Central memory CD4-positive, alpha-beta T cell (primary cell): ENCODE results near the gene EYS.

Source experiments
- DNase-seq: peaks from one replicate; pipeline ENCODE4 v3.0.0; 2022

The EYS gene

GRCh38 chr6:64703922-64704321 lies 1003.1 kb downstream of the EYS start:
- no peak for DNase-seq

DNA sequence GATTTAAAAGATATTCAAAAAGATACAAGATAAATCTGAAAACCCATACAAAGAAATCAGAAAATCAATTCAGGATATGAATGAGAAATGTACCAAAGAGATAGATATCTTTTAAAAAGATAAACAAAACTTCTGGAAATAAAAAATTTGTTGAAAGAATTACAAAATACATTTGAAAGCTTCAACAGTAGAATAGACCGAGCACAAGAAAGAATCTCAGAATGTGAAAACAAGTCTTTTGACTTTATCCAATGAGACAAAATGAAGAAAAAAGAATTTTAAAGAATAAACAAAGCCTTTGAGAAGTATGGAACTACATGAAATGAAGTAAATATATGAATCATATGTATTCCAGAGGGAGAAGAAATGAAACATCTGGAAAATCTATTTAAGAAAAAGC lies 1011.0 kb downstream of the EYS start:
- DNase-seq = no peak

GRCh38 chr6:64694356-64694755 lies 1012.7 kb downstream of the EYS start:
- no peak for DNase-seq

DNA sequence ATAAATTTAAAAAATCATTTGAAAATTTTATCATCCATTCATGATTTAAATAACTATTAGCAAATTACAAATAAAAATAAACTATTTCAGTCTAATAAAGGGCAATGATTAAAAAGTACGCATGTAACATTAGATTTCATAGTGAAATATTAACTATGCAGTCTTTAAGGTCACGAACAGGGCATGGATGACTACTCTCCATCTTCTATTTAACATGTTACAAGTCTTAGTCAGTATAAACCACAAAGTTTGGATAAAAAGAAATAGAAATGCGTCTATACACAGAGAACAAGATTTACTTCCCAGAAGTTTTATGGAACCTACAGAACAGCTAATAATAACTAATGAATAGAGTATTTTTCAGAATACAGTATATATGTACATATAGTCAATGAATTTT lies 1016.0 kb downstream of the EYS start:
- no peak for DNase-seq

GRCh38 chr6:64685401-64685800 lies 1021.6 kb downstream of the EYS start:
- no peak for DNase-seq

DNA sequence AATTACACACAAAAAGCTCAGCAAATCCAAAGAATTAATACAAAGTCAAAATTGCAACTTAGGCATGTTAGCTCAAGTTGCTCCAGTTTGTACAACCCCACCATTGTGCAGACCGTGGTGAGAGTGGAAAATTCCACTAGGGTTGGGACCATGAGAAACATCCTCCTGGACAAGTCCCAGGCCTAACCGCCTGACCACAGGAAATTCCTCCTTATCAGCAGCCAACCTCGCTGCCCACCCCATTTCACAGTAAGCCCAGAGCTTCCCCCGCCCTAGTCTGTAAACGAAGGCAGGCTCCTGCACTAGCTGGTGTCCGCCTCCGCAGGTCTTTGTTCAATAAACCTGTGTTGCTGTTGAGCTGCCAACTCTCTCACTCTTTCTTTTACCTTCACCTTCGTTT lies 1023.3 kb downstream of the EYS start:
- no peak for DNase-seq

DNA sequence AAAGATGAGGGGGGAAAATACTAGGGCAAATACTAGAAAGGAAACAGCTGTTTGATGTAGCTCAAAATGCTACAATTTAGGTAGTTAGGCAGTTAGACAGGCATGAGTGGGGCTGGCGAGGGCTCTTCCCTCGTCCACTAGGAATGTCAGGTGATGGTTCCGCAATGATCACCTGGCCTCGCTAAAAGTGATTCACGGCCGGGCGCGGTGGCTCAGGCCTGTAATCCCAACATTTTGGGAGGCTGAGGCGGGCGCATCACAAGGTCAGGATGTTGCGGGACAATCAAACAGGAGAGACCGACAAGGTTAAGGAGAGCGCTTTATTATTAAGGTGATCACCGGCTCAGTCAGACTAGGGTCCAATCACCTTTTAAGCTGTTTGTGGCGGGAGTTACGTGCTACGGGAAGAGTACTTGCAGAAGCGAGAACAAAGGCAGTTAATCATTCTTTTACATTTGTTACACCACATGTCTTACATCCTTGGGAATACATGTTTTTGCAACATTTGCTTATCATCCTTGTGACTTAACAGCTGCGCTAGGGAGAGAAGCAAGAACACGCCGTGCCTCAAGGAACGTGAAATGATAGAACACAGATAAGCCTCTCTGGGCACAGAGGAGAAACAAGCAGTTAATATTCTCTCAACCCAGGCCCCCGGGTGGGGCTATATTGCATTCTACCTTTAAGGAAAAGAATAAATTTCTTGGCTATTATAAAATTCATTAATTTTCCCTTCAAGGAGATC lies 1025.4 kb downstream of the EYS start:
- DNase-seq = no peak

DNA sequence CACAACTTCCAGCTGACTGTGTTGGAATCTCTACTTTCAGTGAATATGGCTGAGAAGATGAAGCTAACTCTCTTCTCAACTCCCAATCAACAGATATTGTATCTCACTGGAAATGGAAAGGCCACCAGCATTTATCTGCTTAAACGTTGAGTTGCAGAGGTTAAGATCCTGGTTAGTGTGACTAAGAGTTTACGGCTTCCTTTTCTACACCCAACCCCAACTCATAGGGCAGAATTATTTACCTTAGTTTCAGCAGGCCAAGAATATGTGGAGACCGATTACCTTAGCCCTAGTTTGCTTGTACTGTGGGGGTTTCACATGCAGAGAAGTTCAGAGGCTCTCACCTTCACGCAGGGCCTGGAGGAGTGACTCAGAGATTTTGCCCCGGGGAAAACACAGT lies 1026.6 kb downstream of the EYS start:
- no peak for DNase-seq

DNA sequence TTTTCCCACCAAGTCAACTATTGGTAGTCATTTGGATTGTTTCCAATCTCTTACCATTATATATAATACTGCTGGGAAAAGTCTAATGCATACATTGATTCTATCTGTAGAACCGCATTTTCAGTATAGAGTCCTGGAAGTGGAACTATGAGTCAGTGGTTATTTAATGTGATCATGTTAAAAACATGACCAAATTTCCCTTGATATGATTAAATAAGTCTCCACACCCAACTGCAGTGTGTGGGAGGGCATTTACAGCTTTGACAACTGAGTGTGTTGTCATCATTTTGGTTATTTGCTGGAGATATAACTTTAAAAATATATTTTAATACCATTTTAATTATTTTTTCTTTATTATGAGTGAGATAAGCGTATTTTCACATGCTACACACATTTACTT lies 1027.6 kb downstream of the EYS start:
- no peak for DNase-seq

DNA sequence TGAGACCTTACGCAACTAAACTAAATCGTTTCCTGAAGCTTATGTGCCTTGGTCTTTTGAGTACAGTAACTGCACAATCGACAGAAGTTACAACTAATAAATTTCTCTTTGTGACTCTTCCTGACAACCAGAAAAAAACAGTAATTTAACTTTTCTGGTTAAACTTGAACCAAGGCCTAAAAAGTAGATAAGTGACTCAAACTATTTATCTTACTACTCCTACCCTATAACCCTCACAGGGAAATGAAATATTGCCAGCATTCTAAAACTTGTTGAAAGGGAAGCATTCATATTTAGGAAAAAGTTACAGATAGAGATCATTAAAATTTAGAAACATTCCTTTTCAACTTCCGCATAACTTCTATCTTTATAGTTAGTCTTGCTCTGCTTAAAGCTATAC lies 1034.4 kb downstream of the EYS start:
- no peak for DNase-seq

- DNase-seq = no peak
Observed at GRCh38 chr6:64672131-64672530, 1034.9 kb downstream of the EYS start.

- no peak for DNase-seq
Observed at GRCh38 chr6:64665137-64665536, 1041.9 kb downstream of the EYS start.

DNA sequence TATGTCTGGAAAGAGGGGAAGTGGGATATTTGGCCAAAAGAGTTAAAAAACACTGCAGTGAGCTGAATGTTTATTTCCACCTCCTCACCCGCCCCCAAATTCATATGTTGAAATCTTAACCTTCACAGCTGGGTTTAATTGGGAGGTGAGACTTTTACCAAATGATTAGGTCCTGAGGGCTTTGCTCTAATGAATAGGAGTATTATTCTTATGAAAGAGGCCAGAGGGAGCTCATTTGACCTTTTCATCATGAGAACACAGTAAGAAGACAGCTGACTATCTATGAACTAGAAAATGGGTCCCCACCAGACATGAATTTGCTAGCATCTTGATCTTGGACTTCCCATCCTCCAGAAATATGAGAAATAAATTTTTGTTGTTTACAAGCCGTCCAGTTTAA lies 1042.5 kb downstream of the EYS start:
- DNase-seq = no peak

- DNase-seq = no peak
Observed at GRCh38 chr6:64644024-64644423, 1063.0 kb downstream of the EYS start.

DNA sequence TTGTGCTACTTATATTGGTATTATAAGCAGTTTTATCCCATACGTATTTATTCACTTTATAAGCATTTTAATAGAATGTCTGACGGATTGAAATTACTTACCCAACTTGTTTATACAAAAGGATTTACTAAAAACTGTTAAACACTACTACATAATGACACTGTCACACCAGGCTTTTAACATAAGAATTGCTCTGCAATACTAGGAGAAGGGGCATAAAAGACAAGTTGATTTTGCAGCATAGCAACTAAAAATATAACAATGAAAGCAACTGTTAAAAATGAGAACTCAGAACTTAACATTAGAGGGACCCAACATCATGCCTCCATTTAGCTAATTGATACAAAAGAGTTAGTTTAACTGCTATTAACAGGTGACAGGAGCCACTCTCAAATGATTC lies 1076.1 kb downstream of the EYS start:
- no peak for DNase-seq

GRCh38 chr6:64622944-64623343 lies 1084.1 kb downstream of the EYS start:
- no peak for DNase-seq

- DNase-seq = no peak
Observed at GRCh38 chr6:64602993-64603392, 1104.0 kb downstream of the EYS start.

DNA sequence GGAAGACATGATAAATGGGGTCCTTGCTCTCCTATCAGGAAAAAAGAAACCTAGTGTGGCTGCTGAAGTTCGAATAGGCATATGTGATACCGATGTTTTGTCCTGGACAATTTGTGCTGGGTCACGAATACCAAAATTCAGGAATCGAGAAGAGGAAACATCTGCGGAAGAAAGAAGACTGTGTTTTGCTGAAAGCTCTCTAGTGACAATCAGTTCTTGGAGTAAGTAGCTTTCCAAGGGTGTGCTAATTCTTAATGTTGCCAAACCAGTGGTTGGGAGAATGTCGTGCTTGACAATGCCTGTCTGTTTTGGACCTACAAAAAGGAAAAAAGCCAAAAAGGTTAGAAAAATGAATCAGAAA lies 1115.4 kb downstream of the EYS start:
- DNase-seq = no peak

DNA sequence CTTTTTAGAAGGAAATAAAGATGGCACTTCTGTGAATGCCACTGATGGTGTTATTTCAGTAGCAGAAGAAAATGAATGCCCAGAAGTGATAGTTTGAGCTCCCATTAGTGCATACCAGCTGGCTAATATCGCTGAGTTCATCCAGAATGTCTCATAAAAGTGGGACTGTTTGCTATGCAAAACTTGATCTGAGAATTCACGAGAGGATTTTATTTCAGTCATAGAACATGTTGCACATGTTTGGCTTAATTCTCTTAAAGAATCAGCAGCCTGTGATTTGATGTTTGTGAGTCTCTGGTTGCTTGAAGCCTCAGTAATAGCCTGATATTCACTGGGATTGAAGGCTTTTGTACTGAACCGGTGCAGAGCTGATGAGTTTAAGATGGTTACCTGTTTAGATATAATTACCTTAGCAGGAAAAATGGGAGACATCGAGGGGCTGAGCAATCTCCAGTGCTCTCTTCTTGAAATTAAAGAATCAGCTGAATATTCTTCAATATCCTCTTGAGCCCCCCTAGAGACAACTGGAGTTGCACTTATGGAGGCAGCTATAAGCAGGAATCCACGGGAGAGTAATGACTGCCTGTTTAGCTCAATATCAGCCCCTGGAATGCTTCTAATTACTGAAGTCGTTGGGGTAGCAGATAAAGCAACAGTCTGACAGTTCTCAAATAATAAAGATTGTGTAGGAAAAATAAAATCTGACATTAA lies 1115.9 kb downstream of the EYS start:
- DNase-seq = no peak

- no peak for DNase-seq
Observed at GRCh38 chr6:64589961-64590360, 1117.1 kb downstream of the EYS start.

GRCh38 chr6:64580346-64580745 lies 1126.7 kb downstream of the EYS start:
- DNase-seq = no peak

- no peak for DNase-seq
Observed at GRCh38 chr6:64553249-64553786, 1153.7 kb downstream of the EYS start.

GRCh38 chr6:64547594-64548268 lies 1159.3 kb downstream of the EYS start:
- no peak for DNase-seq

GRCh38 chr6:64539917-64540316 lies 1167.1 kb downstream of the EYS start:
- no peak for DNase-seq
